A549 treated with dexamethasone at 1 μM for 4 hours (cell line): ENCODE data around the gene EIF1. TPM values are rescaled to one million over a fixed set of nuclear protein-coding genes. Genes with fewer than 3 reads are reported as not detected.

ENCODE experiments used
- total RNA-seq: library from RNA; stranded (reverse); fragments of 200-300 nt; extraction: Qiagen RNA extraction; gene quantifications from 5 replicates; pipeline ENCODE4 v1.2.3, GENCODE V29; 2022

Gene EIF1
- 1,266 to 1,758 TPM (median 1,378 TPM) in 5 replicates for total RNA-seq

DNA sequence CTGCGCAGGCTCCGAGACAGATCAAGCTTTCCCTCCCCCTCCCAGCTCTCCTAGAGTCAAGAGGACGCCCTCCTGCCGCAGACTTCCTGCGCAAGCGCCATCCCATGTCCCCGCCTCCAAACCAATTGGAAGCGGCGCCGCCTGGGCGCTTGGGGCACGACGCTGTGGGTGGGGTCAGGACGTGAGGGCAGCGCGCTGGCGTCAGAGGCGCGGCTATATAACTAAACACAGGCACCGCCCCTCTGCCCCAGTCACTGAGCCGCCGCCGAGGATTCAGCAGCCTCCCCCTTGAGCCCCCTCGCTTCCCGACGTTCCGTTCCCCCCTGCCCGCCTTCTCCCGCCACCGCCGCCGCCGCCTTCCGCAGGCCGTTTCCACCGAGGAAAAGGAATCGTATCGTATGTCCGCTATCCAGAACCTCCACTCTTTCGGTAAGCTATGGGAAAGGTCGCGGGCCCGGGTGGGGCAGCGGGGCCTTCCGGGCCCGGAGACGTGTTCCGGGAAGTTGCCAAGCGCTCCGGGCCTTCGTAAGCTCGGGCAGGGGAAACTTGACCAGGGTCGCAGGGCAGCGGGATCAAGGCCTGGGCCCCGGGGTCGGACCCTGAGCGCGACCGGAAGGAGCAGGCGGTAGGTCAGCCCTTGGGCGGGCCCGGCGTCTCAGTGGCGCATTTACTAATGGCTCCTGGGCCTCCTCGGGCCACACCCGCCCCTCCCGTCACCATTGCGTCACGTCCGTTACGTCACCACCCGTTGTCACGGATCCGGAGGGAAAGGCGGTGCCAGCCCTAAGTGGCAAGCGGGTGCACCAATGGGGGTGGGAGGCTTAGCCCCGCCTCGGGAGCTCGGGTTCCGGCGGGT is at the start of gene EIF1:
TSS of gene EIF1 (plus strand) at position 245 of the 856 bp plus-strand sequence. CDS start at position 399, 154 bp downstream.

GRCh38 chr17:41711669-41712400 is 23.1 kb downstream of the EIF1 start, which contains the start of gene GAST:
Gene GAST, plus strand, starts transcription at chr17:41712331. Its CDS starts 3,106 bp downstream, at chr17:41715437.

GRCh38 chr17:41734139-41734948 is 45.7 kb downstream of the EIF1 start, which contains the start of gene HAP1:
Gene HAP1, minus strand, starts transcription at chr17:41734643. Its CDS starts 9 bp downstream, at chr17:41734634.

Other genes starting within 250 kb of the EIF1 start
- gene KRT38, start 247.9 kb upstream of the EIF1 start, total RNA-seq = not detected in 5 replicates
- 0.05 to 0.07 TPM (median 0.06 TPM) in 3 of 5 replicates, not detected in the others for gene KRT32, start 221.5 kb upstream of the EIF1 start, total RNA-seq
- not detected in 5 replicates for gene KRT35, start 207.7 kb upstream of the EIF1 start, total RNA-seq
- 0.06 TPM in 1 of 5 replicates, not detected in the others for gene KRT36, start 199.0 kb upstream of the EIF1 start, total RNA-seq
- 0.11 to 0.51 TPM (median 0.18 TPM) in 5 replicates for gene KRT13, start 183.3 kb upstream of the EIF1 start, total RNA-seq
- 2.3 to 4.1 TPM (median 2.9 TPM) in 5 replicates for gene KRT15, start 170.0 kb upstream of the EIF1 start, total RNA-seq
- gene KRT19, start 160.6 kb upstream of the EIF1 start, total RNA-seq = 38.1 to 58.6 TPM (median 50.5 TPM) in 5 replicates
- not detected in 5 replicates for gene KRT9, start 116.8 kb upstream of the EIF1 start, total RNA-seq
- 0.05 to 0.14 TPM (median 0.11 TPM) in 4 of 5 replicates, not detected in the other for gene KRT14, start 102.0 kb upstream of the EIF1 start, total RNA-seq
- 0.83 to 1.5 TPM (median 1.4 TPM) in 5 replicates for gene KRT16, start 76.1 kb upstream of the EIF1 start, total RNA-seq
- 0.63 to 1.8 TPM (median 0.79 TPM) in 5 replicates for gene KRT17, start 64.3 kb upstream of the EIF1 start, total RNA-seq
- gene GAST, start 23.4 kb downstream of the EIF1 start, total RNA-seq = 0.22 to 0.50 TPM in 2 of 5 replicates, not detected in the others
- gene HAP1, start 45.8 kb downstream of the EIF1 start, total RNA-seq = 0.85 to 2.0 TPM (median 1.2 TPM) in 5 replicates
- 69.7 to 126 TPM (median 119 TPM) in 5 replicates for gene JUP, start 97.8 kb downstream of the EIF1 start, total RNA-seq
- gene P3H4, start 123.1 kb downstream of the EIF1 start, total RNA-seq = 25.4 to 35.5 TPM (median 32.2 TPM) in 5 replicates
- gene FKBP10, start 124.1 kb downstream of the EIF1 start, total RNA-seq = 72.0 to 114 TPM (median 103 TPM) in 5 replicates
- 101 to 122 TPM (median 114 TPM) in 5 replicates for gene NT5C3B, start 147.3 kb downstream of the EIF1 start, total RNA-seq
- 0.06 to 0.11 TPM (median 0.09 TPM) in 4 of 5 replicates, not detected in the other for gene KLHL10, start 148.9 kb downstream of the EIF1 start, total RNA-seq
- gene KLHL11, start 176.5 kb downstream of the EIF1 start, total RNA-seq = 2.5 to 5.9 TPM (median 5.1 TPM) in 5 replicates
- 246 to 313 TPM (median 310 TPM) in 5 replicates for gene ACLY, start 230.1 kb downstream of the EIF1 start, total RNA-seq
- gene ODAD4, start 241.7 kb downstream of the EIF1 start, total RNA-seq = 1.1 to 2.1 TPM (median 1.4 TPM) in 5 replicates